H1 (cell line): ENCODE data around the gene TFF3. TPM values are rescaled to one million over a fixed set of nuclear protein-coding genes. Genes with fewer than 3 reads are reported as not detected.

Source experiments
- CTCF ChIA-PET: fragments of 300-600 bp; sonication (Branson Sonifier 250); formaldehyde crosslinking; loops from one replicate; lab custom pipeline; 2021; ENCODE audit not compliant: partially characterized antibody; lab: Charles Lee
- POLR2A ChIA-PET: fragments of 300-600 bp; sonication (Branson Sonifier 250); formaldehyde crosslinking; loops from one replicate; lab custom pipeline; 2021; ENCODE audit warnings: inconsistent platforms; ENCODE audit not compliant: partially characterized antibody; lab: Charles Lee
- DNase-seq, 2 experiments: peaks; one replicate each; pipeline versions ENCODE4 v3.0.0 to v3.0.0-alpha.2; 2010 to 2022; ENCODE audit warnings: low spot score in 2 of 2, low read depth in 1 of 2, mixed read lengths in 1 of 2
- FAIRE-seq: peaks from 2 replicates; lab custom pipeline; 2011; peaks lifted over from hg19 to GRCh38; lab: Jason Lieb, UNC
- H2AFZ ChIP-seq: 2 replicates; pipeline ENCODE4 v1.8.1; 2012; ENCODE audit warnings: low read length, inconsistent platforms
- H2AK5ac ChIP-seq: 2 replicates; pipeline ENCODE4 v1.6.1; 2013; ENCODE audit warnings: low read depth, low read length
- H2BK120ac ChIP-seq: replicated peaks from 2 replicates; pipeline ENCODE3; 2013; ENCODE audit warnings: low read depth, low read length, inconsistent platforms
- H2BK12ac ChIP-seq: 2 replicates; pipeline ENCODE4 v1.6.1; 2013; ENCODE audit warnings: low read depth, low read length
- H2BK15ac ChIP-seq: 2 replicates; pipeline ENCODE4 v1.6.1; 2013; ENCODE audit warnings: low read length
- H2BK20ac ChIP-seq: 2 replicates; pipeline ENCODE4 v1.6.1; 2013; ENCODE audit warnings: low read length
- H2BK5ac ChIP-seq: 2 replicates; pipeline ENCODE4 v1.6.1; 2013; ENCODE audit warnings: low read depth, low read length
- H3K14ac ChIP-seq: 2 replicates; pipeline ENCODE4 v1.6.1; 2013; ENCODE audit warnings: inconsistent platforms; ENCODE audit not compliant: insufficient read length
- H3K18ac ChIP-seq: 2 replicates; pipeline ENCODE4 v1.6.1; 2013; ENCODE audit warnings: low read length; ENCODE audit errors: extremely low read depth
- H3K23ac ChIP-seq: 2 replicates; pipeline ENCODE4 v1.6.1; 2013; ENCODE audit warnings: inconsistent platforms; ENCODE audit not compliant: insufficient read length
- H3K23me2 ChIP-seq: 2 replicates; pipeline ENCODE4 v1.6.1; 2013; ENCODE audit warnings: low read depth, low read length
- H3K27ac ChIP-seq: 2 replicates; pipeline ENCODE4 v1.6.1; 2011; ENCODE audit warnings: low read depth, low read length, inconsistent platforms
- H3K27me3 ChIP-seq, 4 experiments: replicated peaks in 1 of 4; 1 replicate in 1 of 4; 2 replicates in 3 of 4; pipeline versions ENCODE4 v1.6.1 to v1.8.1; 2011 to 2013; ENCODE audit warnings: low read length in 3 of 4, mild to moderate bottlenecking in 3 of 4, inconsistent platforms in 2 of 4, mixed read lengths in 2 of 4, moderate library complexity in 1 of 4; ENCODE audit not compliant: control insufficient read depth in 3 of 4, insufficient read depth in 3 of 4; ENCODE audit errors: extremely low read depth in 1 of 4
- H3K36me3 ChIP-seq, 4 experiments: 2 replicates each; pipeline versions ENCODE4 v1.6.1 to v1.8.1; 2011 to 2013; ENCODE audit warnings: mild to moderate bottlenecking in 4 of 4, low read length in 3 of 4, moderate library complexity in 2 of 4, control low read depth in 1 of 4, inconsistent platforms in 1 of 4; ENCODE audit not compliant: insufficient read depth in 4 of 4, control insufficient read depth in 2 of 4
- H3K4ac ChIP-seq: replicated peaks from 2 replicates; pipeline ENCODE3; 2013; ENCODE audit warnings: low read length, low read depth, mixed read lengths, inconsistent platforms; ENCODE audit not compliant: insufficient read length
- H3K4me1 ChIP-seq, 4 experiments: replicated peaks in 1 of 4; 1 replicate in 1 of 4; 2 replicates in 3 of 4; pipeline versions ENCODE4 v1.6.1 to v1.8.1; 2011 to 2013; ENCODE audit warnings: low read length in 3 of 4, inconsistent platforms in 2 of 4, mixed read lengths in 1 of 4; ENCODE audit not compliant: insufficient read depth in 4 of 4, control insufficient read depth in 3 of 4
- H3K4me2 ChIP-seq, 2 experiments: 2 replicates each; pipeline versions ENCODE4 v1.6.1 to v1.8.1; 2011 to 2013; ENCODE audit warnings: low read depth in 2 of 2, low read length in 2 of 2, control low read depth in 1 of 2, inconsistent platforms in 1 of 2, mild to moderate bottlenecking in 1 of 2; ENCODE audit not compliant: insufficient read depth in 1 of 2
- H3K4me3 ChIP-seq, 4 experiments: fragments of 200-600, 300-600 bp in 1 of 4; sonication (generic), shearing (Covaris generic), sonication (Bioruptor Twin) in 1 of 4; 2 replicates each; pipeline versions ENCODE4 v1.5.1 to v1.8.1; 2011 to 2016; ENCODE audit warnings: low read length in 4 of 4, low read depth in 3 of 4, control low read depth in 2 of 4, inconsistent platforms in 2 of 4, mild to moderate bottlenecking in 2 of 4, mixed read lengths in 1 of 4, moderate library complexity in 1 of 4; ENCODE audit not compliant: insufficient read depth in 2 of 4; ENCODE audit errors: extremely low read depth in 1 of 4
- H3K56ac ChIP-seq: replicated peaks from 2 replicates; pipeline ENCODE3; 2013; ENCODE audit warnings: low read depth, mild to moderate bottlenecking, mixed read lengths, low read length, inconsistent platforms; ENCODE audit not compliant: insufficient read length
- H3K79me1 ChIP-seq: 2 replicates; pipeline ENCODE4 v1.6.1; 2013; ENCODE audit warnings: low read depth, low read length, control low read depth
- H3K79me2 ChIP-seq, 2 experiments: 2 replicates each; pipeline versions ENCODE4 v1.6.1 to v1.8.1; 2012 to 2013; ENCODE audit warnings: low read length in 2 of 2, mild to moderate bottlenecking in 2 of 2, inconsistent platforms in 1 of 2; ENCODE audit not compliant: insufficient read depth in 2 of 2, control insufficient read depth in 1 of 2
- H3K9ac ChIP-seq, 4 experiments: replicated peaks in 1 of 4; 1 replicate in 1 of 4; 2 replicates in 3 of 4; pipeline versions ENCODE4 v1.6.1 to v1.8.1; 2011 to 2013; ENCODE audit warnings: low read depth in 3 of 4, low read length in 3 of 4, control low read depth in 2 of 4, mild to moderate bottlenecking in 2 of 4, moderate library complexity in 2 of 4, inconsistent platforms in 1 of 4; ENCODE audit errors: extremely low read depth in 1 of 4
- H3K9me3 ChIP-seq, 2 experiments: 2 replicates each; pipeline versions ENCODE4 v1.6.1 to v1.8.1; 2012 to 2013; ENCODE audit warnings: mild to moderate bottlenecking in 2 of 2, moderate library complexity in 2 of 2, control low read depth in 1 of 2, inconsistent platforms in 1 of 2, low read depth in 1 of 2, low read length in 1 of 2, mixed read lengths in 1 of 2; ENCODE audit not compliant: insufficient read depth in 2 of 2
- H4K20me1 ChIP-seq, 2 experiments: replicated peaks in 1 of 2; 2 replicates each; pipeline versions ENCODE3 to v1.8.1; 2011 to 2013; ENCODE audit warnings: inconsistent platforms in 2 of 2, low read length in 2 of 2, mild to moderate bottlenecking in 1 of 2; ENCODE audit not compliant: insufficient read depth in 2 of 2, control insufficient read depth in 1 of 2
- H4K5ac ChIP-seq: 2 replicates; pipeline ENCODE4 v1.6.1; 2013; ENCODE audit warnings: low read length, low read depth, mixed read lengths, inconsistent platforms; ENCODE audit not compliant: insufficient read length
- H4K8ac ChIP-seq: 2 replicates; pipeline ENCODE4 v1.8.0; 2013; ENCODE audit warnings: mild to moderate bottlenecking, moderate library complexity, low read length, inconsistent platforms; ENCODE audit not compliant: insufficient read depth; ENCODE audit errors: extremely low read depth
- H4K91ac ChIP-seq: replicated peaks from 2 replicates; pipeline ENCODE3; 2013; ENCODE audit warnings: low read length, mixed read lengths, inconsistent platforms; ENCODE audit not compliant: insufficient read length
- BCL11A ChIP-seq, 2 experiments: IDR thresholded peaks; one replicate each; pipeline ENCODE4 v1.6.1; 2011; ENCODE audit warnings: low read depth in 2 of 2, low read length in 2 of 2, mild to moderate bottlenecking in 2 of 2
- CBX8 ChIP-seq: fragments of 300-800, 300-1000 bp; sonication (generic); IDR thresholded peaks from 2 replicates; pipeline ENCODE4 v1.7.1; 2016; ENCODE audit warnings: low read depth, low read length, borderline replicate concordance
- EP300 ChIP-seq, 2 experiments: IDR thresholded peaks; 1 replicate in 1 of 2; 2 replicates in 1 of 2; pipeline ENCODE4 v1.6.1; 2011 to 2012; ENCODE audit warnings: low read depth in 2 of 2, low read length in 2 of 2, mild to moderate bottlenecking in 2 of 2, borderline replicate concordance in 1 of 2, inconsistent platforms in 1 of 2, moderate library complexity in 1 of 2
- HDAC2 ChIP-seq, 2 experiments: fragments of 300-600 bp in 1 of 2; sonication (generic) in 1 of 2; IDR thresholded peaks; 2 replicates each; pipeline ENCODE4 v1.6.1; 2011 to 2012; ENCODE audit warnings: low read depth in 2 of 2, low read length in 2 of 2, mild to moderate bottlenecking in 2 of 2, moderate library complexity in 2 of 2, borderline replicate concordance in 1 of 2, inconsistent platforms in 1 of 2
- KDM1A ChIP-seq: fragments of 200-600, 300-600 bp; sonication (generic); IDR thresholded peaks from 2 replicates; pipeline ENCODE4 v1.7.1; 2016; ENCODE audit warnings: mild to moderate bottlenecking, low read length, borderline replicate concordance
- KDM4A ChIP-seq: IDR thresholded peaks from one replicate; pipeline ENCODE4 v1.7.1; 2012; ENCODE audit warnings: low read depth, mild to moderate bottlenecking, moderate library complexity, low read length, inconsistent platforms; ENCODE audit not compliant: severe bottlenecking
- KDM5A ChIP-seq: fragments of 200-600 bp; IDR thresholded peaks from 2 replicates; pipeline ENCODE4 v1.7.1; 2012; ENCODE audit warnings: mild to moderate bottlenecking, low read length, inconsistent platforms, mixed read lengths
- TAF7 ChIP-seq: optimal IDR thresholded peaks from 2 replicates; pipeline ENCODE3; 2011; ENCODE audit warnings: low read depth, mild to moderate bottlenecking, inconsistent platforms, low read length, moderate library complexity, borderline replicate concordance
- YY1 ChIP-seq: IDR thresholded peaks from 2 replicates; pipeline ENCODE4 v1.6.1; 2011; ENCODE audit warnings: low read depth, mild to moderate bottlenecking, low read length
- WGBS, 2 experiments: shearing (Covaris generic) in 1 of 2; methylation state at CpG; one replicate each; pipeline versions ENCODE4 v1.1.6 to v1.1.7; 2013 to 2015; ENCODE audit warnings: low lambda C conversion rate in 2 of 2, mixed read lengths in 2 of 2, inconsistent platforms in 1 of 2, low coverage in 1 of 2, missing lambda C conversion rate in 1 of 2; ENCODE audit not compliant: insufficient replicate concordance in 2 of 2, insufficient coverage in 1 of 2, insufficient read length in 1 of 2; ENCODE audit errors: extremely low coverage in 1 of 2, missing lambda C conversion rate in 1 of 2; 5-methylcytosine and 5-hydroxymethylcytosine counted together
- polyA plus RNA-seq, 7 experiments: library from polyadenylated mRNA; depleted of rRNA in 3 of 7; stranded (reverse) in 5 of 7; unstranded in 2 of 7; fragments of >200 nt in 5 of 7; fragments of 200-250 nt in 2 of 7; gene quantifications; 1 replicate in 5 of 7; 2 replicates in 1 of 7; 4 replicates in 1 of 7; pipeline versions ENCODE4 v1.2.1 to v1.2.3, GENCODE V29; 2011 to 2013; ENCODE audit warnings: missing spikeins in 2 of 7, mixed read lengths in 2 of 7
- total RNA-seq: library from RNA; stranded (reverse); fragmentation: NEBNext Ultra II Directional; extraction: Animal tissue kit (Norgen Biotek cat#: 25700); gene quantifications from 2 replicates; pipeline ENCODE4 v1.2.1, GENCODE V29; 2021
- TF ChIP-seq, protein P1 (sequence below): IDR thresholded peaks from 2 replicates; pipeline ENCODE4 v1.6.1; 2012; ENCODE audit warnings: inconsistent platforms
- TF ChIP-seq, protein P2 (sequence below): IDR thresholded peaks from 2 replicates; pipeline ENCODE4 v1.6.1; 2012; ENCODE audit warnings: low read length, inconsistent platforms

Gene TFF3
- total and polyA plus RNA-seq, 2 of the 8 experiments (the other 6 are each of a cell fraction or from before 2014, with no cell fraction given) = 1.7 to 6.7 TPM

DNA sequence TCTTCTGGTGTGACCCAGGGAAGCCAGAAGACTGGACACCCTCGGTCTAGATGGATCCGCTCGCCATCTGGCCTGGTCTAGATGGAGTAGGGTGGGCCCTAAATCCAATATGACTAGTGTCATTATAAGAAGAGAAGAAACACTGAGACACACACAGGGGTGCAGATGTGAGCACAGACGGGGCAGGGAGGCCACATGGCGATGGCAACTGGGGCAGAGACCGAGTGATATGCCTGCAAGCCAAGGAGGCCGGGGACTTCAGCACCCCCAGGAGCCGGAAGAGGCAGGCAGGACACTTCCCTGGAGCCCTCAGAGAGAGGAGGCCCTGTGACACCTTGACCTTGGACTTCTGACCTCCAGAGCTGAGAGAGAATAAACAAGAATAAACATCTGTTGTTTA lies 5.6 kb upstream of the TFF3 start:
- Histone ChIP-seq H3K4me1 (peaks cover 4 to 13% (median 9%) of the 10 kb centered on the region in 4 experiments), H2AK5ac (no peak overlapping the region), H3K4me2 (no peak overlapping the region), H2BK120ac (no peak overlapping the region), H3K23ac (no peak overlapping the region), H2BK12ac (no peak overlapping the region), H4K5ac (no peak overlapping the region), H3K18ac (no peak overlapping the region), H3K56ac (no peak overlapping the region), H3K79me1 (no peaks in the 10 kb centered on the region), H3K14ac (no peak overlapping the region), H4K91ac (no peak overlapping the region), H3K4ac (no peak overlapping the region), H4K8ac (no peak overlapping the region; the same call in 1 of the 2 replicates), H3K27ac (no peak overlapping the region), H3K36me3 (no peaks in the 10 kb centered on the region), H3K79me2 (no peaks in the 10 kb centered on the region), H4K20me1 (no peaks in the 10 kb centered on the region), H2BK20ac (no peak overlapping the region), H3K9me3 (peaks cover 0 to 4% of the 10 kb centered on the region in 2 experiments; a peak in 1 of 4 replicates), H2AFZ (no peak overlapping the region), H3K23me2 (no peaks in the 10 kb centered on the region), H3K27me3 (no peaks in the 10 kb centered on the region), H3K4me3 (no peak overlapping the region), H3K9ac (no peak overlapping the region), H2BK5ac (no peak overlapping the region), H2BK15ac (0 out of 2 replicates have a peak overlapping the region, but pooled peaks have one; percentile 29)
- CTCF ChIA-PET = interaction anchor here (1.2 to 14.3 kb wide), 3 partner anchors 10 to 41 kb away, joined by 3 to 137 read pairs (median 29); no protein-coding TSS in a partner anchor
- POLR2A ChIA-PET = no interaction called here
- no peak for DNase-seq
- FAIRE-seq = no peak
- 92% methylated on average over 8 of the region's 8 CpGs; no CpG with 5 or more reads in 1 of the 2 experiments for WGBS, 2 experiments
- TF ChIP-seq, protein P1, sequence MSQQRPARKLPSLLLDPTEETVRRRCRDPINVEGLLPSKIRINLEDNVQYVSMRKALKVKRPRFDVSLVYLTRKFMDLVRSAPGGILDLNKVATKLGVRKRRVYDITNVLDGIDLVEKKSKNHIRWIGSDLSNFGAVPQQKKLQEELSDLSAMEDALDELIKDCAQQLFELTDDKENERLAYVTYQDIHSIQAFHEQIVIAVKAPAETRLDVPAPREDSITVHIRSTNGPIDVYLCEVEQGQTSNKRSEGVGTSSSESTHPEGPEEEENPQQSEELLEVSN = no peak
- TF ChIP-seq YY1 (no peak), CBX8 (no peak), TAF7 (no peak), KDM1A (no peak), KDM4A (no peak), KDM5A (no peak), BCL11A (IDR thresholded peaks at IDR 0.05; ENCODE audit: low read depth in 2 of 2, low read length in 2 of 2) (no peak), EP300 (IDR thresholded peaks at IDR 0.05; ENCODE audit: borderline replicate concordance in 1 of 2, low read depth in 2 of 2, low read length in 2 of 2) (no peak), HDAC2 (IDR thresholded peaks at IDR 0.05; ENCODE audit: borderline replicate concordance in 1 of 2, low read depth in 2 of 2, low read length in 2 of 2) (no peak)
- TF ChIP-seq, protein P2, sequence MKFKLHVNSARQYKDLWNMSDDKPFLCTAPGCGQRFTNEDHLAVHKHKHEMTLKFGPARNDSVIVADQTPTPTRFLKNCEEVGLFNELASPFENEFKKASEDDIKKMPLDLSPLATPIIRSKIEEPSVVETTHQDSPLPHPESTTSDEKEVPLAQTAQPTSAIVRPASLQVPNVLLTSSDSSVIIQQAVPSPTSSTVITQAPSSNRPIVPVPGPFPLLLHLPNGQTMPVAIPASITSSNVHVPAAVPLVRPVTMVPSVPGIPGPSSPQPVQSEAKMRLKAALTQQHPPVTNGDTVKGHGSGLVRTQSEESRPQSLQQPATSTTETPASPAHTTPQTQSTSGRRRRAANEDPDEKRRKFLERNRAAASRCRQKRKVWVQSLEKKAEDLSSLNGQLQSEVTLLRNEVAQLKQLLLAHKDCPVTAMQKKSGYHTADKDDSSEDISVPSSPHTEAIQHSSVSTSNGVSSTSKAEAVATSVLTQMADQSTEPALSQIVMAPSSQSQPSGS = no peak
